M059J (cell line): ENCODE data around the gene GRPEL1. TPM values are rescaled to one million over a fixed set of nuclear protein-coding genes. Genes with fewer than 3 reads are reported as not detected.

Source experiments
- DNase-seq: peaks from one replicate; pipeline ENCODE4 v3.0.0-alpha.2; 2012; ENCODE audit warnings: low read depth
- total RNA-seq: library from RNA; depleted of rRNA; stranded (reverse); fragments of >200 nt; shearing (Covaris generic); gene quantifications from 2 replicates; pipeline ENCODE4 v1.2.3, GENCODE V29; 2014

GRPEL1 gene
- total RNA-seq, 1 experiment from 2014 or later, result 52.5 TPM

DNA sequence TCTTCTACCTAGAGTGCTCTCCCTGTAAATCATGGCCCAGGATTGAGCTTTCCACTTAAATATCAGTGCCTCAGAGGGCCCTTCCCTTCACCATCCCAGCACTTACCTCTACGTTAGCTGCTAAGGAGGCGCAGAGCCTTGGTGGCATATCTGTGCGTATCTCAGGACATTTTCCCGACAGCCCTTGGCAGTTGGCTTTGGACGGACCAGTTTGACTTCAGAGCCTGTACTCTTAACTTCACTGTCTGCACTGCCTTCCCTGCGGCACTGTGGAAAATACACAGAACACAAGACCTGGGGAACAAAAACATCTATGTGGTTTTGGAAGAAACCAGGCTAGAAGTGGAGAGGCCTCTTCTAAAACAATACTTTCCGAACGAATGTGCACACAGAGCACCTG is 22.3 kb downstream of the GRPEL1 start:
- DNase-seq, result no peak

- no peak for DNase-seq
These were observed 23.5 kb downstream of the GRPEL1 start for GRCh38 chr4:7044137-7044930.

- DNase-seq, result peak; percentile 35
These were observed 24.4 kb downstream of the GRPEL1 start, which contains the start of gene TADA2B for GRCh38 chr4:7043284-7044136. TSS of gene TADA2B (plus strand) at chr4:7043372. CDS start at chr4:7043580, 208 bp downstream.

DNA sequence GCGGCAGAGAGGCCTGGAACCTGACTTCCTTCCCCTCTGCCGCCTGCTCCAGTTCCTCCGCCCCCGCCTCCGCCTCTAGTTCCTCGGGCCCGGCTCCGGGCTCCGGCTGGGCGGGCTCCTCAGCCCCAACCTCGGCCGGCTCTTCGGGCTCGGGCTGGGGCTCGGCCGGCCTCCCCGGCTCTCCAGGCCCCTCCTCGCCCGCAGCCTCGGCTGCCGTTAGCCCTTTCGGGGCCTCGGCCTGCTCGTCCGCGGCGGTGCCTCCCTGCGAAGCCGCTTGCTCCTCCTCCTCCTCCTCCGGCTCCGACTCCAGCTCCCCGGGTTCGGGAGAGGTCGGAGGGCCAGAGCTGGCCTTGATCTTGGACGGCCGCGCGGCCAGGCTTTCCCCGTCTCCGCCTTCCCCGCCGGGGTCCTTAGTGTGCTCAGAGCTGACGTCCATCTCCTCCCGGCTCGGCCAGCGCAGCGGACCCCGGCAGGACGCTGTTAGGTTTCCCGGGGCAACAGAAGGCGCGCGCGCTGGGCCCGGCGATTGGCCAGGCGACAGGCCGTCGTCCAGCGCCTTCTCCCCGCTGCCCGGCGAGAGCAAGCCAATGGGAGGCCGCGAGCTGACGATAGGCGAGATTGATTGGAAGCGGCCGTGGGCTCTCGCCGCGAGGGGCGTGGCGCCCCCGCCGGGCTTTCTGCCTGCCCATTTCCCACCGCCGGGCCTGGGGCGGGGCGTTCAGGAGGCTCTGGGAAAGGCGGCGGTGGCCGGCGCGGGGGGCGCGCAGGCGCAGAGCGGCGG is 25.2 kb downstream of the GRPEL1 start:
- DNase-seq, result peak; percentile 97

GRCh38 chr4:7041801-7042502 is 25.9 kb downstream of the GRPEL1 start:
- DNase-seq, result no peak

GRCh38 chr4:7041246-7041645 is 26.6 kb downstream of the GRPEL1 start:
- no peak for DNase-seq

GRCh38 chr4:7040765-7041164 is 27.1 kb downstream of the GRPEL1 start:
- no peak for DNase-seq

GRCh38 chr4:7037425-7037824 is 30.4 kb downstream of the GRPEL1 start:
- DNase-seq, result no peak

GRCh38 chr4:7034262-7035081 is 33.4 kb downstream of the GRPEL1 start:
- peak; percentile 89 for DNase-seq

DNA sequence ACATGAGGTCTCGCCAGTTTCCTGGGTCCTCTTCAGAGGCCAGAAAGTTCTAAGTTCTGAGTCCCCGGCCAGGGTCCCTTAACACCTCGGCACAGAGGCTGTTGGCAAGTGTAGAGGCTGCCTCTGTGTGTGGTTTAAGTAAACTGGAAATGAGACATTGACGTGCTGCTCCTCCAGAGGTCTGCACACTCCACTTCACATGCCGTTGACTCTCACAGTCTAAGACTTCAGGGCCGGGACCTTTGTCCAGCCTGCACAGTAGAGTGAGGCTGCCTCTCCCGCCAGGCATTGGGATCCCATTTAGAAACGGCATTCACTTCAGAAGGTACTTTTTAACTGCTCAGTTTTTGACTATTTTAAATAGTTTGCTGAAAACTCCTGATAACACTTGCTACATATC is 35.3 kb downstream of the GRPEL1 start:
- no peak for DNase-seq

DNA sequence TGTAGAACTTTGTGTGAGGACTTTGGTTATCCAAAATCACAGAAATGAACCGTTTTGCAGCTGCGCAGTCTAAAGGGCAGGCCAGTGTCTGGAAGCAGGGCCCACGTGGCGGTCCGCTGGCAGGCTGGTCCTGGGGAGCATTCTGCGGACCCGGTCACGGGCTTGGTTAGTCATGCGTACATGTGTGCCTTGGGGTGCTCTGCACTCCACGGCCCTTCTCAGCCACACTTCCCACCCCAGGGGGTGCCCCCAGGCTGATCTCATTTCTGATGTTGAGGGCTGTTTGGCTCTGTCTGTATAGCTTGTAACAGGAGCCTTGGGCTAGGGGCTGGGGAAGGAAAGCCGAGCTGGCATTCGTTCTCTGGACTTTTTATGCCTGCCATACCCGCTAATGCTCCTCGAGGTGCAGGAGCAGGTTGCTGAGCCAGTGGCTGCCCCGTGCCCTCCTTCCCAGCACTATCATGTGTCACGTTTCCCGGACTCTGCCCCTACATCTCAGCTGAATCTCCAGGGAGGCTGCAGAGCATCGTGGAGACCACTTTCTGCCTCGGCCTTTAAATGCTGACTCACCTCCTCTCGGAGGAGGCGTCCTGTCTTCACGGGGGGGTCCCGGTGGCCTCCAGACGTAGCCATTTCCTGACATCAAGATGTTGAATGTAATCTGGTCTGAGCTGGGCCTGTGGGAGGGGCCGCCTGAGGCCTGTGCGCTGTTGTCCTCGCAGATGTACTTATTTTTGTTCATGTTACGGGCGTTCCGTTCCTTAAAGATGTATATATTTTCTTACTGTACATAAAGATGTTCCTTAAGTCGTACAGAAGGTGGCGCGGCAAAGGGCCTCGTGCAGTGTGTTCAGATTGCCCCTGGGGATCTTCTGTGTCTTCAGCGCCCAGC is 36.1 kb downstream of the GRPEL1 start:
- no peak for DNase-seq

GRCh38 chr4:7030856-7031255 is 37.0 kb downstream of the GRPEL1 start:
- no peak for DNase-seq

DNA sequence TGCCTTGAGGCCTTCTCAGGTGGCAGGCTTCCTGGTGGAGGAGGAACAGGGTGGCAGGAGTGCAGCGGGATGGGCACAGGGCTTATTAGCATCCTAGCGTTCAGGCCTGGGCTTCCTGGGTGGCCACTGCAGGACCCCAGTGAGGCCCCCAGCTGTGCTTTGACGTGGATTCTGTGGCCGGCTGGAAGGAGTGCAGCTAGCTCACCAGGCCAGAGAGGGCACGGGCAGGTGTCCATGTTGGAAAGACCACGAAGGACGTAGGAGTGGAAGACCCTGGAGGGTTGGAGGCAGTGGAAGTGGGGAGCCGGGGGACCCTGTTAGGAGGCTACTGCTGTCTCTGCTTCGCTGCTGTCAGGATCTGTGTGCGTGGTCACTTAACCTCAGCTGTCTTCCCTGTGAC is 37.9 kb downstream of the GRPEL1 start:
- no peak for DNase-seq

- DNase-seq, result no peak
These were observed 38.7 kb downstream of the GRPEL1 start for GRCh38 chr4:7029212-7029611.

GRCh38 chr4:7027913-7028312 is 40.0 kb downstream of the GRPEL1 start:
- DNase-seq, result no peak

DNA sequence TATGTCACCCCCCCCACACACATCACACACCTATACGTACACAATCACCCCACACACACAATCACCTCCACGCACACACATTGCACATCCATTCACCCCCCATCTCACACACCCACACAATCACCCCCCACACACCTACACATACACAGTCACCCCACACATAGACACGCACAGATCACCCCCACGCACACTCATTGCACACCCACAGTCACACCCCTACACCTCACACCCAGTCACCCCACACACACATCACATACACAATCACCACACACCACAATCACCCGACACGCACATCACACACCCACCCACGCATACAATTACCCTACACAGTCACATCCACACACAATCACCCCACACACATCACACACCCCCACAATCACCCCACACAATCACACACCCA is 40.6 kb downstream of the GRPEL1 start:
- DNase-seq, result no peak

DNA sequence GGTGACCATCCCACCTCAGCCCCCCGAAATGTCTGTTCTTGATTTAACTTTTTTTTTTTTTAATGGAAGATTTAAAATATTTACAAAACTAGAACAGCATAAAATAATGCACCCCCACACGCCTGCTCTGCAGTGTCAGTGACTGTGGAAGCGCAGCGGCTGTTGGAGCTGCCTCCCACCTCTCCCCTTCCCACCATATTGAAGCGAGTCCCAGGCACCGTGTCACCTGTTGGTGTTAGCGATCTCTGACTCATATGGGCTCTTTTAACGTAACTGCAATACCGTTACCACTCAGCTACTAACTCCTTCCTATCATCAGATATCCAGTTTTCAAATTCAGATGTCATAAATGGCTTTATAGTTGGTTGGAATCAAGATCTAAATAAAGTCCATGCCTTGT is 41.8 kb downstream of the GRPEL1 start:
- no peak for DNase-seq

GRCh38 chr4:7025040-7025602 is 42.7 kb downstream of the GRPEL1 start:
- DNase-seq, result no peak

DNA sequence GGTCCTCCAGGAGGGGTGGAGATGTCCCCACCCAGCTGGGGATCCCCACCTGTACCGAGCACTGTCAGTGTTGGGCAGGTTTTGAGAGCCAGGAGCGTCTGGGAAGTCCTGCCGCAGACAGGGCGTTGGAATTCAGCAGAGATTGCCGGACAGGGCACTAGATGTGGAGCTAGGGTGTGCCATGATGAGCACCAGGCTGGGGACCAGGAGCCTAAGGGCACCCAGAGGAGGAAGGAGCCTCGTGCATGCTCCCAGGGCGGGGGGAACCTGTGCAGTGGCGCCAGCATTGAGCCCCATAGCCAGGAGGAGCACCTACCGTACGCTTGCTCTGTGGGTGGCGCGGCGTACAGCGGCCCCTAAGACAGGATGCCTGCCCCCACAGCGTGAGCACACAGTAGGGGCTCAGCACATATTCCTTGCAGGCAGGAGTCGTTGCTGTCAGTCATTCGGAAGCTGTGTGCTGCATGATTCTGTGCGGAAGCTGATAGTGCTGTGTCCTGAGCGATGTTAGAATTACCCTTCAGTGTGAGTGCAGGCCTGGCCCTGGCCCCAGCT is 43.5 kb downstream of the GRPEL1 start:
- no peak for DNase-seq
